HEK293 (cell line): ENCODE data around the gene UNK.

Source experiments
- CTCF ChIA-PET: fragments of 350-600 bp; formaldehyde crosslinking; extraction: SDS; loops from one replicate; lab custom pipeline; 2021; ENCODE audit warnings: antibody characterized with exemption; lab: Yijun Ruan, JAX
- POLR2A ChIA-PET: fragments of 300-600 bp; formaldehyde crosslinking; extraction: SDS; loops from one replicate; lab custom pipeline; 2020; ENCODE audit warnings: antibody characterized with exemption, inconsistent platforms; lab: Yijun Ruan, JAX
- H3K27ac ChIP-seq: fragments of 200-500 bp; sonication (Bioruptor generic); 2 replicates; pipeline ENCODE4 v1.5.1; 2014; ENCODE audit warnings: low read depth, low read length, control low read depth, inconsistent platforms; ENCODE audit errors: extremely low read depth
- H3K36me3 ChIP-seq, 2 experiments: fragments of 200-500 bp in 1 of 2; sonication (Bioruptor generic) in 1 of 2; 1 replicate in 1 of 2; 2 replicates in 1 of 2; pipeline ENCODE4 v1.5.1; 2014 to 2017; ENCODE audit warnings: inconsistent platforms in 2 of 2, low read length in 2 of 2; ENCODE audit not compliant: control insufficient read depth in 2 of 2, insufficient read depth in 1 of 2
- H3K4me1 ChIP-seq: fragments of 200-500 bp; sonication (Bioruptor generic); 2 replicates; pipeline ENCODE4 v1.5.1; 2014; ENCODE audit warnings: mild to moderate bottlenecking, low read length, inconsistent platforms; ENCODE audit not compliant: control insufficient read depth, insufficient read depth
- H3K4me3 ChIP-seq: 2 replicates; pipeline ENCODE4 v1.5.1; 2011; ENCODE audit warnings: low read depth, mild to moderate bottlenecking, control low read depth, low read length, moderate library complexity
- H3K9me3 ChIP-seq: fragments of 200-500 bp; sonication (Bioruptor generic); 2 replicates; pipeline ENCODE4 v1.5.1; 2014; ENCODE audit warnings: low read depth, low read length, inconsistent platforms; ENCODE audit not compliant: control insufficient read depth, insufficient read depth
- BCL6B ChIP-seq: fragments of 450-650 bp; formaldehyde crosslinking; IDR thresholded peaks from 2 replicates; pipeline ENCODE4 v1.5.1; 2017; ENCODE audit warnings: missing biosample characterization, missing genetic modification characterization
- CTCF ChIP-seq: fragments of 450-650 bp; formaldehyde crosslinking; IDR thresholded peaks from 2 replicates; pipeline ENCODE4 v1.5.1; 2016; ENCODE audit warnings: missing biosample characterization, missing genetic modification characterization
- GLI4 ChIP-seq: fragments of 450-650 bp; formaldehyde crosslinking; IDR thresholded peaks from 2 replicates; pipeline ENCODE4 v1.5.1; 2016; ENCODE audit warnings: missing biosample characterization, missing genetic modification characterization
- PATZ1 ChIP-seq: fragments of 450-650 bp; formaldehyde crosslinking; IDR thresholded peaks from 2 replicates; pipeline ENCODE4 v1.5.1; 2016; ENCODE audit warnings: missing biosample characterization, missing genetic modification characterization
- REST ChIP-seq: fragments of 450-650 bp; formaldehyde crosslinking; IDR thresholded peaks from 2 replicates; pipeline ENCODE4 v1.5.1; 2016; ENCODE audit warnings: missing biosample characterization, missing genetic modification characterization
- ZFHX2 ChIP-seq: fragments of 450-650 bp; formaldehyde crosslinking; conservative IDR thresholded peaks from 2 replicates; pipeline ENCODE4 v1.5.1; 2016; ENCODE audit warnings: missing biosample characterization, missing genetic modification characterization
- ZFP37 ChIP-seq: fragments of 450-650 bp; formaldehyde crosslinking; IDR thresholded peaks from 2 replicates; pipeline ENCODE4 v1.5.1; 2016; ENCODE audit warnings: missing biosample characterization, missing genetic modification characterization
- ZIC2 ChIP-seq: fragments of 450-650 bp; formaldehyde crosslinking; IDR thresholded peaks from 2 replicates; pipeline ENCODE4 v1.5.1; 2016; ENCODE audit warnings: missing biosample characterization, missing genetic modification characterization
- ZNF121 ChIP-seq: fragments of 450-650 bp; formaldehyde crosslinking; IDR thresholded peaks from 2 replicates; pipeline ENCODE4 v1.5.1; 2016; ENCODE audit warnings: missing biosample characterization, missing genetic modification characterization
- ZNF132 ChIP-seq: fragments of 450-650 bp; formaldehyde crosslinking; IDR thresholded peaks from 2 replicates; pipeline ENCODE4 v1.5.1; 2017; ENCODE audit warnings: missing biosample characterization, missing genetic modification characterization, borderline replicate concordance
- ZNF16 ChIP-seq: fragments of 450-650 bp; formaldehyde crosslinking; IDR thresholded peaks from 2 replicates; pipeline ENCODE4 v1.5.1; 2016; ENCODE audit warnings: low read depth, missing biosample characterization, missing genetic modification characterization
- ZNF223 ChIP-seq: fragments of 450-650 bp; formaldehyde crosslinking; IDR thresholded peaks from 2 replicates; pipeline ENCODE4 v1.5.1; 2016; ENCODE audit warnings: missing biosample characterization, missing genetic modification characterization
- ZNF558 ChIP-seq: fragments of 450-650 bp; formaldehyde crosslinking; IDR thresholded peaks from 2 replicates; pipeline ENCODE4 v1.5.1; 2016; ENCODE audit warnings: missing biosample characterization, missing genetic modification characterization
- ZNF645 ChIP-seq: fragments of 450-650 bp; formaldehyde crosslinking; IDR thresholded peaks from 2 replicates; pipeline ENCODE4; 2016; ENCODE audit warnings: missing biosample characterization, missing genetic modification characterization
- ZNF791 ChIP-seq: fragments of 450-650 bp; formaldehyde crosslinking; IDR thresholded peaks from 2 replicates; pipeline ENCODE4 v1.5.1; 2016; ENCODE audit warnings: missing biosample characterization, missing genetic modification characterization
- ZXDB ChIP-seq: fragments of 450-650 bp; formaldehyde crosslinking; IDR thresholded peaks from 2 replicates; pipeline ENCODE4 v1.5.1; 2016; ENCODE audit warnings: missing biosample characterization, missing genetic modification characterization

UNK gene

GRCh38 chr17:75829747-75830146, 45.1 kb downstream of the UNK start:
- Histone ChIP-seq H3K4me1 (no peaks in the 10 kb centered on the region), H3K36me3 (peaks cover 0 to 17% of the 10 kb centered on the region in 2 experiments; a peak in 2 of 3 replicates), H3K9me3 (no peaks in the 10 kb centered on the region), H3K4me3 (no peak overlapping the region), H3K27ac (no peak overlapping the region)
- CTCF ChIA-PET, result interaction anchor here (0.5 to 2.5 kb wide), 20 partner anchors 9 to 166 kb away, joined by 3 to 22 read pairs (median 5); partner anchors contain the start of gene UNK
- POLR2A ChIA-PET, result interaction anchor here (0.8 to 1.8 kb wide), 6 partner anchors 26 to 64 kb away, joined by 4 to 14 read pairs (median 8); partner anchors contain the start of genes UNK and WBP2
- TF ChIP-seq ZNF121 (tag by site-specific recombination) (no peak), ZNF223 (tag by site-specific recombination) (no peak), ZNF645 (tag by site-specific recombination) (no peak), ZFHX2 (tag by site-specific recombination) (no peak)

GRCh38 chr17:75830164-75831031, 45.8 kb downstream of the UNK start:
- ChIA-PET CTCF (interaction anchor here (0.5 to 2.5 kb wide), 21 partner anchors 9 to 165 kb away, joined by 3 to 22 read pairs (median 5); partner anchors contain the start of gene UNK), POLR2A (interaction anchor here (0.8 to 1.8 kb wide), 6 partner anchors 25 to 63 kb away, joined by 4 to 14 read pairs (median 8); partner anchors contain the start of genes UNK and WBP2)
- Histone ChIP-seq H3K9me3 (no peaks in the 10 kb centered on the region), H3K27ac (no peak overlapping the region), H3K36me3 (peaks cover 0 to 12% of the 10 kb centered on the region in 2 experiments; a peak in 2 of 3 replicates), H3K4me1 (no peaks in the 10 kb centered on the region), H3K4me3 (no peak overlapping the region)
- TF ChIP-seq REST, result peak; percentile 83
- TF ChIP-seq ZIC2 (tag by site-specific recombination), result 0 out of 2 replicates have a peak, but pooled peaks have one; percentile 13
- no peak for TF ChIP-seq ZNF558 (tag by site-specific recombination)
- peak; percentile 66 for TF ChIP-seq CTCF
- TF ChIP-seq ZNF132, result no peak

- H3K4me3 ChIP-seq, result no peak overlapping the region
- H3K27ac ChIP-seq, result no peak overlapping the region
- no peaks in the 10 kb centered on the region for H3K4me1 ChIP-seq
- H3K9me3 ChIP-seq, result no peaks in the 10 kb centered on the region
- ChIA-PET CTCF (interaction anchor here (0.9 to 2.5 kb wide), 7 partner anchors 12 to 74 kb away, joined by 4 to 22 read pairs (median 6); partner anchors contain the start of gene UNK), POLR2A (interaction anchor here (1.6 to 1.8 kb wide), 3 partner anchors 47 to 55 kb away, joined by 5 to 14 read pairs (median 8); partner anchors contain the start of gene UNK)
- H3K36me3 ChIP-seq, result peaks cover 0 to 6% of the 10 kb centered on the region in 2 experiments; a peak in 2 of 3 replicates
- TF ChIP-seq ZFP37 (no peak), ZXDB (no peak), GLI4 (tag by site-specific recombination) (no peak), ZNF16 (tag by site-specific recombination) (no peak), ZNF791 (tag by site-specific recombination) (no peak), PATZ1 (no peak), BCL6B (tag by site-specific recombination) (no peak)
Measured at GRCh38 chr17:75831032-75831571, 46.5 kb downstream of the UNK start.
